Stimulated activated CD8-positive, alpha-beta memory T cell treated with anti-CD3 and anti-CD28 coated beads, Interleukin-12 subunit alpha, Interleukin-12 subunit beta, amount 100 ng/mL, for 4 hours (primary cell): ENCODE measurements around the gene SEMA4F.

Experiments
- DNase-seq: peaks from one replicate; pipeline ENCODE4 v3.0.0-alpha.2; 2020; ENCODE audit warnings: low read depth

SEMA4F gene

DNA sequence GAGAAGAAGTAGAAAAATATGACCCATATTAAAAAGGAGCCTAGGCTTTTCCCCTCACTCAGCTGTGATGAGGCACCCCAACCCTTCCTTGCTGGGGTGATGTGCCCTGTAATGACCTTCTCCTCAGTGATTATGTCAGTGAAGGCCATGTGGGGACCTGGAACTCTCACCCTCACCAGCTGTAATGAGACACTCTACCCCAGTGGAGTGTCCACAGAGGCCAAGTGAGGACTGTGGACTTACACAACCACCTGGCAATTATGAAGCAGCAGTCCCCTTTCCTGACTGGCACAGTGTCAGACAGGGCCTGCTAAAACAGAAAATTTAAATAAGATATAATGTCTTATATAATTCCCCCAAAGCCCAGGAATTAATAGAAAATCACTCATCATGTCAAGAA, 54.2 kb downstream of the SEMA4F start:
- DNase-seq = no peak

DNA sequence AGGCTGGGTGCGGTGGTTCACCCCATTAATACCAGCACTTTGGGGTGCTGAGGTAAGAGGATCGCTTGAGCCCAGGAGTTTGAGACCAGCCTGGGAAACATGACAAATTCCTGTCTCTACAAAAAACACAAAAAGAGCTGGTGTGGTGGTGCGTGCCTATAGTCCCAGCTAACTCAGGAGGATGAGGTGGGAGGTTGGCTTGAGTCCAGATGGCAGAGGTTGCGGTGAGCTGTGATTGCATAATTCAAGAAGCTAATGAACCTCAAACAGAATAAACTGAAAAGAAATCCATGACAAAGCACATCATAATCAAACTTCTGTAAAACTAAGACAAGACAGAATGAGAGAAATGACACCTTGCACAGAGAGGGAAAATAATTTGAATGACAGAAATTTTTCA, 54.8 kb downstream of the SEMA4F start:
- DNase-seq = no peak

DNA sequence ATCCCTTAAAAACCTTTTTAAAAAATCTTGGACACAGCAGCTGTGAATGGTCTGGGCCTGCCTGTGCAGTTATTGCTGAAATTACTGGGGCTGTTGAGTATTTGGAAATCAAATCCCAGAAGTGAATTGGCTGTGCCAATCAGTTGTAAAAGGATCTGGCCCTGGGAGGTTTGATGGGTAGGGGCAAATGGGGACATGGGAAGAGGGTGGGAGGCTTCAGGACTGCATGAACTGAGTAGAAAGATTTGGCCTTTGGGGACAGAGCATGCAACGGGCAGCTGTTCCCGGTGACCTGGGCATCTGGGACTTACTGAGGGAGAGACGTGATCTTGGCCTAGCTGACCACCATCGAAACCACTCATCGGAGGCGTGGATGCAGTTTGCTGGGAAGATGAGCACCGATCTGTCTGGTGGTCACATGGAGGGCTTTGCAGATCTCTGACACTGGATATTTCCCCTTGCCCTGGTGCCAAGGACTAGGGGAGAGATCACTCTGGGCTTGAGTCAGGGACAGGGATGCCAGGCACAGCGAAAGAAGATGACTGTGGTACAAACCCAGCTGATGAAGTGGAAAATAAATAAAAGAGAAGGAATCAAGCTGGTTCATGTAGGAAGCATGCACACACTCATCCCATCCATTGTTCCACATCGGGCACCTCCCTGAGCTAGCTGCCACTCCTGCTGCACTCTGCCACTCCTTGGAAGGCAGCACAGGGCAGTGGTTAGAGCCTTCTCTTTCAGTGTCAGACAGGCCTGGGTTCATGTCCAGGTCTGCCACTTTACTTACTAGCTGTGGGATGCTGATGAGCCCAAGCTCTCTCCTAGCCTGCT, 58.4 kb downstream of the SEMA4F start:
- DNase-seq = no peak

DNA sequence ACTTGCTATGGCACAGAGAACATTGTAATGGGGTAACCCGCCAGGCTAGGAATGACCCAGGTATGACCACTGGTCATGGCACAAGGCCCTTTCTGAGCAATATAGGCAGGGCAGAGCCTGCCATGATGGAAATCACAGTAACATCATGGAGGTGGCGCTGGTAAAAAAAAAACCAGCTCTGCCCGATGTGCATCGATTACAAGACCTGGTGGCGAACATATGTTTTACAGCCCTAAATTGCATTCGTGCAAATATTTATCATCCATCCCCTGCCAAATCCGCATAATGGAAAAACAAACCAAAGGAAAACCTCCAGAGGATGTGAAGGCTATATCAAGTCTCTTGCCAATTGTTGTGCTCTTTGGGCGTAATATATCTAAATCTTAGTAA, 60.6 kb downstream of the SEMA4F start:
- no peak for DNase-seq

DNA sequence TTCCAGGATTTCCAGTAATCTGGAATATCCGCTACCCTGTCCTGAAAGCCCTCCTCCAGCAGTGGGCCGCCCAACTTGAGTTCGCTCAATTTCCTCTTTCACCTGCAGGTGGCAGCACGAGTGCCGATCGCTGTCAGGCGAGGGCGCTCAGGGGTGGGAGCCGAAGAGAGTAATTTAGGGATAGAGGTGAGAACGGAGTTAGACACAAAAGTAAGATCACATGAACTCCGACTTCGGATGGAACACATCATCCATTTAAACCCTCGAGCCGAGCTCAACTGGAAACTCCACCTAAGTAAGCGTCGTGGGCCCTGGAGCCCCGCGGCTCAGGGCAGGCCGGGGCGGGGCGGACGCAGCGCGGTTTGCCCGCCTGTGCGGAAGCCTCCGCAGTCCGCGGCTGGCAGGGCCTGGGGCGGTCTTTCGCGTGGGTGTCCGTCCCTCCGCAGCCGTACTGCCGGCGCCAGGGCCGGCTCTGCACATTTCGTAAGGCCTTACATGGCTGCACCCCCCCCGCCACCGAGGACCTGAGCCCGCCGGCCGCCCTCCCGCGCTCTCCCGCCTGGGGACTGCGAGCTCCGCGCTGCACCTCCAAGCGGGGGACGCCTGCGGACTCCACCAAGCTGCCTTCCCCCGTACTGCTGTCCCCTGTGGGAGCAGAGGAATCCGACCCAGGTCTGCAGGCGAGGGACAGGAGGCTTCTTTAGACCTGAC, 61.2 kb downstream of the SEMA4F start:
- peak; percentile 58 for DNase-seq

GRCh38 chr2:74715880-74716279, 61.8 kb downstream of the SEMA4F start:
- DNase-seq = no peak

- no peak for DNase-seq
These were observed 65.0 kb downstream of the SEMA4F start for GRCh38 chr2:74719066-74719465.

DNA sequence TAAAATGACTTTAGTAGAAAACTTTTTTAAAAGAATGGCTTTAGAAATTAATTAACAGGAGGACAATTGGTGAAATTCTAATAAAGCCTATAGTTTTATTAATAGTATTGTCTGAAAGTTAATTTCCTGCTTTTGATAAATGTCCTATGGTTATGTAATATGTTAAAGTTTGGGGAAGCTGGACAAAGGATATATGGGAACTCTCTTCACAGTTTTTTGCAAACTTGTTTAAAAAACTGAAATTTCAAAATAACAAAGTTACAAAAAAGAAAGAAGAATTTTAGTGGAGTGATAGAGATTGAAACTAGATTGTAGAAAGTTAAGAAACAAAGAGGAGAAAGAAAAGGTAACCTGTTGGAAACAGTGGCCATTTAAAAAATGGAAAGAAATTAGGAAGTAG, 67.3 kb downstream of the SEMA4F start:
- no peak for DNase-seq

DNA sequence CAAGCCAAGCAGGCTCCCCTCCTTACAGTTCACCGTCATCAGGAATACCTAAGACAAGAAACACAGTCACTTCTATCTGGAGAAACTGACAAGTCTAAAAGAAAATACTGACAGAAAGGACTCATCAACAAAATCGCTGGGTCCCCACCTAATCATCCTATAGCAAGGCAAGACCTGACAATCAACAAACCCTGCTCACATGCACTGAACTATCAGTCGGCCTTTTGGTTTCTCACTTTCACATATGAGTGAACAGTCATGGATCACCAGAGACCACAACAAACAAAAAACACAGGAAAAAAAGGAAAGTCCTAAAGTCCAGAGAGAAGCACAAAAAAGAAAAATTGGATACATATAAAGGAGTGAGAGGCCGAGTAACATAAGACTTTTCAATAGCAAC, 70.4 kb downstream of the SEMA4F start:
- DNase-seq = no peak

GRCh38 chr2:74725287-74725686, 71.2 kb downstream of the SEMA4F start:
- no peak for DNase-seq

DNA sequence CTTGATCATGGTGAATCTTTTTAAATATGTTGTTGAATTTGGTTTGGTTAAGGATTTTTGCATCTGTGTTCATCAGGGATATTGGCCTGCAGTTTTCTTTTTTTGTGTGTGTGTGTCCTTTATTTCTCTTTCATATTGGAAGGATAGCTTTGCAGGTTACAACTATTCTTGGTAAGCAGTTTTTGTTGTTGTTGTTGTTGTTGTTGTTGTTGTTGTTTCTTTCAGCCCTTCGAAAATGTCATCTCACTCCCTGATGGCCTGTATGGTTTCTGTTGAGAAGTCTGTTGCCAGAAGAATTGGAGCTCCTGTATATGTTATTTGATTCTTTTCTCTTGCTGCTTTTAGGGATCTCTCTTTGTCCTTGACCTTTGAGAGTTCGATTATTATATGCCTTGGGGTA, 74.8 kb downstream of the SEMA4F start:
- DNase-seq = no peak

DNA sequence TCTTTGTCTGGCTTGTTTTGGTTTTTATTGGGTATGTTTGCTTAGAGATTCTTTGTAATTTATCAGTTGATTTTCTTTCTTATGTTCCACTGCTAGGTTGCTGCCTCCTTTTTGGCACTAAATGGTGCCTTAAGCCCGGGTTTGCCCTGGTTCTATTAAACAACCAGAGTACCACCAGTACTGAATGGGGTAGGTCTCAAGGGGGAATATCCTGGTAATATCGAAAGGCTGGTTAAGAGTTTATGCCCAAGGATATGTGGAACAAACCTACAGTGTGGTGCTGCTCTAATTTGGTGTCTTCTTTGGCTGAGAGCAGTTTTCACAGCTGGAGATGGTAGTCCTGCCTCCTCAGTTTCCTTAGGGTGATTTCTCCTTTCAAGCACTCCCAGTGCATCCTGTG, 76.5 kb downstream of the SEMA4F start:
- DNase-seq = no peak
